Activated CD8-positive, alpha-beta memory T cell treated with anti-CD3 and anti-CD28 coated beads, Interleukin-2, amount 50 U/mL, for 24 hours (primary cell): ENCODE results near the gene CDC73.
"Not testable (repeated sequence)": the region's sequence is repeated elsewhere in the genome, so short reads cannot be mapped to it uniquely, and the experiment has no call there.

Source experiments
- DNase-seq: peaks from one replicate; pipeline ENCODE4 v3.0.0-alpha.2; 2020; ENCODE audit errors: extremely low read depth

Gene CDC73

GRCh38 chr1:193181536-193181935 lies 59.7 kb downstream of the CDC73 start:
- DNase-seq, result no peak

GRCh38 chr1:193181985-193182384 lies 60.2 kb downstream of the CDC73 start:
- DNase-seq, result no peak

GRCh38 chr1:193183019-193183627 lies 61.3 kb downstream of the CDC73 start:
- no peak for DNase-seq

GRCh38 chr1:193184776-193185175 lies 62.9 kb downstream of the CDC73 start:
- DNase-seq, result no peak

- DNase-seq, result no peak
Observed at GRCh38 chr1:193185211-193185610, 63.4 kb downstream of the CDC73 start.

- DNase-seq, result no peak
Observed at GRCh38 chr1:193185901-193186731, 64.3 kb downstream of the CDC73 start, which contains the start of gene B3GALT2. B3GALT2 (minus strand) TSS chr1:193186613; CDS start chr1:193181562, 5,051 bp downstream.

GRCh38 chr1:193187114-193187513 lies 65.3 kb downstream of the CDC73 start:
- DNase-seq, result no peak

GRCh38 chr1:193188915-193189314 lies 67.1 kb downstream of the CDC73 start:
- not testable (repeated sequence) for DNase-seq

- DNase-seq, result no peak
Observed at GRCh38 chr1:193189442-193190095, 67.7 kb downstream of the CDC73 start.

GRCh38 chr1:193190096-193190744 lies 68.4 kb downstream of the CDC73 start:
- DNase-seq, result no peak

- DNase-seq, result no peak
Observed at GRCh38 chr1:193192586-193192985, 70.8 kb downstream of the CDC73 start.

GRCh38 chr1:193199940-193200339 lies 78.1 kb downstream of the CDC73 start:
- no peak for DNase-seq

- no peak for DNase-seq
Observed at GRCh38 chr1:193201021-193201420, 79.2 kb downstream of the CDC73 start.

- DNase-seq, result no peak
Observed at GRCh38 chr1:193210996-193211395, 89.2 kb downstream of the CDC73 start.

- DNase-seq, result no peak
Observed at GRCh38 chr1:193211539-193211938, 89.7 kb downstream of the CDC73 start.

GRCh38 chr1:193212637-193213036 lies 90.8 kb downstream of the CDC73 start:
- no peak for DNase-seq

- no peak for DNase-seq
Observed at GRCh38 chr1:193213998-193214397, 92.2 kb downstream of the CDC73 start.

GRCh38 chr1:193216920-193217319 lies 95.1 kb downstream of the CDC73 start:
- DNase-seq, result no peak

- no peak for DNase-seq
Observed at GRCh38 chr1:193219391-193219790, 97.6 kb downstream of the CDC73 start.

GRCh38 chr1:193221651-193222050 lies 99.8 kb downstream of the CDC73 start:
- no peak for DNase-seq

GRCh38 chr1:193222056-193222615 lies 100.3 kb downstream of the CDC73 start:
- DNase-seq, result no peak

- no peak for DNase-seq
Observed at GRCh38 chr1:193229136-193229535, 107.3 kb downstream of the CDC73 start.
